ENCODE data around the gene TLE6. TPM values are rescaled to one million over a fixed set of nuclear protein-coding genes. Genes with fewer than 3 reads are reported as not detected.

TLE6 gene
- total and polyA plus RNA-seq, 12 donors, result 0.34 to 3.5 (median 0.64) TPM; not detected in 3

- WGBS, 2 donors, result 3 to 8% methylated on average over 19 to 83 of the region's 85 CpGs
- Histone ChIP-seq H3K9me3 (no peaks in the 10 kb centered on the region), H3K4me3 (peak within 1 kb of the TSS; percentile 59 to 80 (median 69)), H3K27me3 (peaks cover 0 to 59% (median 0%) of the 10 kb centered on the region in 7 donors), H3K27ac (peak within 1 kb of the TSS in 8 of 10 donors; percentile 30 to 85 (median 66)), H3K4me1 (peaks cover 0 to 22% (median 13%) of the 10 kb centered on the region in 9 donors), H3K36me3 (peaks cover 0 to 6% (median 0%) of the 10 kb centered on the region in 9 donors)
- DNase-seq, result no peak
- intact Hi-C loops (cut with DNase I), result loop anchor here in 2 of 10 donors (2.0 to 10.0 kb wide), 2 partner anchors 46 to 54 kb away; partner anchors contain the start of gene TLE6 (in 1 of the 2)
- TF ChIP-seq CTCF (IDR thresholded peaks at IDR 0.05), result no peak
- peak in 5 of 8 donors; percentile 40 to 68 (median 44) for ATAC-seq
Measured at GRCh38 chr19:3029065-3029923, 51.9 kb downstream of the TLE6 start, which contains the start of gene TLE2. Gene TLE2, minus strand, starts transcription at chr19:3029280. Its CDS starts 376 bp downstream, at chr19:3028904.

- WGBS, 2 donors, result 76 to 79% methylated on average over 5 of the region's 5 CpGs
- Histone ChIP-seq H3K4me3 (no peak overlapping the region), H3K27me3 (peaks cover 0 to 41% (median 0%) of the 10 kb centered on the region in 7 donors), H3K36me3 (peaks cover 0 to 6% (median 0%) of the 10 kb centered on the region in 9 donors), H3K27ac (no peak overlapping the region), H3K4me1 (peaks cover 12 to 40% (median 23%) of the 10 kb centered on the region in 9 donors), H3K9me3 (no peaks in the 10 kb centered on the region)
- TF ChIP-seq CTCF (IDR thresholded peaks at IDR 0.05), result no peak
- DNase-seq (no peak), ATAC-seq (no peak)
- intact Hi-C loops (cut with DNase I), result loop anchor here in 4 of 10 donors (5.0 to 10.0 kb wide), 4 partner anchors 44 to 57 kb away; partner anchors contain the start of gene TLE6 (in 1 of the 4)
Measured at GRCh38 chr19:3031607-3031867, 54.2 kb downstream of the TLE6 start.

- no peak overlapping the region for H3K4me3 ChIP-seq
- H3K27me3 ChIP-seq, result peaks cover 0 to 18% (median 0%) of the 10 kb centered on the region in 7 donors
- DNase-seq, result no peak
- TF ChIP-seq CTCF (IDR thresholded peaks at IDR 0.05), result no peak
- H3K9me3 ChIP-seq, result no peaks in the 10 kb centered on the region
- peaks cover 14 to 35% (median 26%) of the 10 kb centered on the region in 9 donors for H3K4me1 ChIP-seq
- 79% methylated on average over 11 of the region's 11 CpGs for WGBS, 2 donors
- no peak overlapping the region for H3K27ac ChIP-seq
- H3K36me3 ChIP-seq, result no peaks in the 10 kb centered on the region
- intact Hi-C loops (cut with DNase I), result loop anchor here in 5 of 10 donors (2.0 to 10.0 kb wide), 5 partner anchors 46 to 59 kb away; partner anchors contain the start of gene TLE6 (in 2 of the 5)
- no peak for ATAC-seq
Measured at GRCh38 chr19:3033595-3034405, 56.4 kb downstream of the TLE6 start.

- peak overlapping the region in 2 of 10 donors; percentile 90 to 92 for H3K27ac ChIP-seq
- TF ChIP-seq CTCF (IDR thresholded peaks at IDR 0.05), result no peak
- H3K4me1 ChIP-seq, result peaks cover 14 to 34% (median 26%) of the 10 kb centered on the region in 9 donors
- intact Hi-C loops (cut with DNase I), result loop anchor here in 5 of 10 donors (2.0 to 10.0 kb wide), 5 partner anchors 47 to 60 kb away; partner anchors contain the start of gene TLE6 (in 2 of the 5)
- no peak for DNase-seq
- H3K27me3 ChIP-seq, result peaks cover 0 to 16% (median 0%) of the 10 kb centered on the region in 7 donors
- H3K9me3 ChIP-seq, result no peaks in the 10 kb centered on the region
- peak overlapping the region in 1 of 10 donors; percentile 66 for H3K4me3 ChIP-seq
- ATAC-seq, result no peak
- H3K36me3 ChIP-seq, result no peaks in the 10 kb centered on the region
Measured at GRCh38 chr19:3034406-3034655, 57.0 kb downstream of the TLE6 start.

Data from heart right ventricle (tissue), 16 donors.